Measurements from ENCODE around the gene LANCL1.

The LANCL1 gene

GRCh38 chr2:210389856-210390255 lies 86.7 kb downstream of the LANCL1 start:
- H3K27me3 Mint-ChIP-seq (ENCODE audit: low read depth): peaks cover 5% of the 10 kb centered on the region
- H3K4me1 Mint-ChIP-seq (ENCODE audit: low read depth): no peaks in the 10 kb centered on the region
- no peak overlapping the region for H3K4me3 Mint-ChIP-seq
- no peak overlapping the region for H3K27ac Mint-ChIP-seq
- H3K36me3 Mint-ChIP-seq (ENCODE audit: low read depth): no peaks in the 10 kb centered on the region
- no peaks in the 10 kb centered on the region for H3K9me3 Mint-ChIP-seq

- Mint-ChIP-seq H3K36me3 (ENCODE audit: low read depth) (no peaks in the 10 kb centered on the region), H3K4me3 (no peak overlapping the region), H3K4me1 (ENCODE audit: low read depth) (no peaks in the 10 kb centered on the region), H3K27me3 (ENCODE audit: low read depth) (no peaks in the 10 kb centered on the region), H3K9me3 (no peaks in the 10 kb centered on the region), H3K27ac (no peak overlapping the region)
Measured at GRCh38 chr2:210388148-210388547, 88.4 kb downstream of the LANCL1 start.

GRCh38 chr2:210387074-210387473 lies 89.5 kb downstream of the LANCL1 start:
- Mint-ChIP-seq H3K36me3 (ENCODE audit: low read depth) (no peaks in the 10 kb centered on the region), H3K9me3 (no peaks in the 10 kb centered on the region), H3K27ac (no peak overlapping the region), H3K27me3 (ENCODE audit: low read depth) (no peaks in the 10 kb centered on the region), H3K4me1 (ENCODE audit: low read depth) (no peaks in the 10 kb centered on the region), H3K4me3 (no peak overlapping the region)

Data from T-helper 1 cell treated with Interleukin-12 subunit alpha and Interleukin-12 subunit beta and Interleukin-4 antibody, amounts not matched to agents 30 μg/mL and 1 μg/mL, for 36 hours (primary cell).